HG03045 (cell line): Measurements from ENCODE around the gene GPR141.
A peak's percentile ranks its signal among the peaks of the same experiment; 100 is the strongest.

Experiments used
- ATAC-seq: cut with Tn5 transposase; IDR thresholded peaks from one replicate; pipeline ENCODE4 v1.9.1; 2021; ENCODE audit warnings: mild to moderate bottlenecking, moderate library complexity; ENCODE audit not compliant: unreplicated experiment

GPR141 gene

GRCh38 chr7:37781156-37781555, 97.6 kb downstream of the GPR141 start:
- ATAC-seq: no peak

- no peak for ATAC-seq
Measured at GRCh38 chr7:37782166-37782565, 98.6 kb downstream of the GPR141 start.

- ATAC-seq: peak; percentile 34
Measured at GRCh38 chr7:37784015-37784414, 100.4 kb downstream of the GPR141 start.

- ATAC-seq: peak; percentile 87
Measured at GRCh38 chr7:37786741-37787569, 103.4 kb downstream of the GPR141 start.
